GM19395 (cell line): Measurements from ENCODE around the gene KCNH5.
"Not testable (repeated sequence)": the region's sequence is repeated elsewhere in the genome, so short reads cannot be mapped to it uniquely, and the experiment has no call there.

ENCODE experiments used
- ATAC-seq: cut with Tn5 transposase; IDR thresholded peaks from one replicate; pipeline ENCODE4 v1.9.1; 2021; ENCODE audit warnings: mild to moderate bottlenecking, moderate library complexity; ENCODE audit not compliant: unreplicated experiment

The KCNH5 gene

GRCh38 chr14:62894736-62895135 is 150.5 kb downstream of the KCNH5 start:
- ATAC-seq = no peak

- no peak for ATAC-seq
Observed at GRCh38 chr14:62889364-62889763, 155.9 kb downstream of the KCNH5 start.

GRCh38 chr14:62886461-62886860 is 158.8 kb downstream of the KCNH5 start:
- ATAC-seq = no peak

- ATAC-seq = no peak
Observed at GRCh38 chr14:62885451-62885850, 159.8 kb downstream of the KCNH5 start.

- ATAC-seq = no peak
Observed at GRCh38 chr14:62882967-62883366, 162.3 kb downstream of the KCNH5 start.

- no peak for ATAC-seq
Observed at GRCh38 chr14:62866376-62866775, 178.9 kb downstream of the KCNH5 start.

GRCh38 chr14:62864588-62864987 is 180.7 kb downstream of the KCNH5 start:
- no peak for ATAC-seq

GRCh38 chr14:62858011-62858410 is 187.2 kb downstream of the KCNH5 start:
- not testable (repeated sequence) for ATAC-seq

GRCh38 chr14:62854951-62855350 is 190.3 kb downstream of the KCNH5 start:
- ATAC-seq = no peak

GRCh38 chr14:62847168-62847567 is 198.1 kb downstream of the KCNH5 start:
- ATAC-seq = no peak

GRCh38 chr14:62844546-62844945 is 200.7 kb downstream of the KCNH5 start:
- ATAC-seq = no peak

- ATAC-seq = no peak
Observed at GRCh38 chr14:62824086-62824485, 221.2 kb downstream of the KCNH5 start.

- no peak for ATAC-seq
Observed at GRCh38 chr14:62819931-62820330, 225.3 kb downstream of the KCNH5 start.

- no peak for ATAC-seq
Observed at GRCh38 chr14:62807636-62808035, 237.6 kb downstream of the KCNH5 start.

- no peak for ATAC-seq
Observed at GRCh38 chr14:62800577-62800976, 244.7 kb downstream of the KCNH5 start.

GRCh38 chr14:62796431-62796830 is 248.8 kb downstream of the KCNH5 start:
- no peak for ATAC-seq

GRCh38 chr14:62792578-62792977 is 252.7 kb downstream of the KCNH5 start:
- no peak for ATAC-seq

- not testable (repeated sequence) for ATAC-seq
Observed at GRCh38 chr14:62781328-62781727, 263.9 kb downstream of the KCNH5 start.

- ATAC-seq = no peak
Observed at GRCh38 chr14:62778852-62779251, 266.4 kb downstream of the KCNH5 start.

- no peak for ATAC-seq
Observed at GRCh38 chr14:62778310-62778709, 266.9 kb downstream of the KCNH5 start.

GRCh38 chr14:62777510-62777909 is 267.7 kb downstream of the KCNH5 start:
- ATAC-seq = no peak

- no peak for ATAC-seq
Observed at GRCh38 chr14:62776300-62776699, 269.0 kb downstream of the KCNH5 start.

GRCh38 chr14:62768753-62769152 is 276.5 kb downstream of the KCNH5 start:
- ATAC-seq = no peak

GRCh38 chr14:62763951-62764350 is 281.3 kb downstream of the KCNH5 start:
- no peak for ATAC-seq
